ENCODE results near the gene CPNE7.

- no peak for TF ChIP-seq CTCF (IDR thresholded peaks at IDR 0.05)
- TF ChIP-seq POLR2AphosphoS5 (IDR thresholded peaks at IDR 0.05) = no peak
Measured at GRCh38 chr16:89633064-89633631, 57.6 kb downstream of the CPNE7 start.
